OCI-LY7 (cell line): Measurements from ENCODE around the gene TLE1.

Experiments
- CTCF ChIP-seq: fragments of 200-600 bp; sonication (generic); conservative IDR thresholded peaks from 2 replicates; pipeline ENCODE4 v1.5.1; 2014; ENCODE audit warnings: mild to moderate bottlenecking, antibody characterized with exemption, low read length, moderate library complexity, mixed read lengths
- EZH2phosphoT487 ChIP-seq: fragments of 200-600 bp; sonication (generic); IDR thresholded peaks from 2 replicates; pipeline ENCODE4 v1.6.1; 2018; ENCODE audit warnings: low read depth, borderline replicate concordance, mild to moderate bottlenecking, mixed run types, antibody characterized with exemption, low read length, moderate library complexity, mixed read lengths

- TF ChIP-seq CTCF (no peak), EZH2phosphoT487 (no peak)
Measured at GRCh38 chr9:81678088-81678487, 11.3 kb downstream of the TLE1 start.
